ENCODE results near the gene SCARB1.

The SCARB1 gene

GRCh38 chr12:124745891-124746570 lies 117.6 kb downstream of the SCARB1 start (continued):
- peak; percentile 92 for TF ChIP-seq GLIS1 (tag by site-specific recombination; IDR thresholded peaks at IDR 0.05)
- no peak for TF ChIP-seq ZNF76 (tag by site-specific recombination; IDR thresholded peaks at IDR 0.05; ENCODE audit: borderline replicate concordance, low read depth)
- no peak; the same call in 1 of the 2 replicates for TF ChIP-seq GLI4 (tag by site-specific recombination; IDR thresholded peaks at IDR 0.05)
- no peak for TF ChIP-seq ZSCAN23 (tag by site-specific recombination; IDR thresholded peaks at IDR 0.05)
- no peak for TF ChIP-seq ZNF248 (tag by site-specific recombination; IDR thresholded peaks at IDR 0.05)
- TF ChIP-seq ZNF211 (tag by site-specific recombination; IDR thresholded peaks at IDR 0.05; ENCODE audit: low read depth): no peak
- TF ChIP-seq ZSCAN4 (tag by site-specific recombination; IDR thresholded peaks at IDR 0.05): no peak
- TF ChIP-seq ZNF629 (tag by site-specific recombination; IDR thresholded peaks at IDR 0.05): peak; percentile 70
- TF ChIP-seq ZNF26 (tag by site-specific recombination; IDR thresholded peaks at IDR 0.05): no peak
- peak; percentile 30; the same call in 1 of the 2 replicates for TF ChIP-seq ZNF423 (tag by site-specific recombination; IDR thresholded peaks at IDR 0.05)
- TF ChIP-seq ZNF416 (tag by site-specific recombination; IDR thresholded peaks at IDR 0.05): no peak
- no peak for TF ChIP-seq PRDM1 (tag by site-specific recombination; IDR thresholded peaks at IDR 0.05)
- no peak; the same call in 1 of the 2 replicates for TF ChIP-seq ZNF610 (tag by site-specific recombination; IDR thresholded peaks at IDR 0.05; ENCODE audit: borderline replicate concordance)
- TF ChIP-seq HIC1 (tag by site-specific recombination; IDR thresholded peaks at IDR 0.05): peak; percentile 83
- peak; percentile 84 for TF ChIP-seq KLF1 (tag by site-specific recombination; IDR thresholded peaks at IDR 0.05)
- no peak for TF ChIP-seq REPIN1 (tag by site-specific recombination; IDR thresholded peaks at IDR 0.05; ENCODE audit: low read depth)
- no peak for TF ChIP-seq ZNF48 (tag by site-specific recombination; IDR thresholded peaks at IDR 0.05)
- no peak for TF ChIP-seq HOXA7 (CRISPR knock-in tag; IDR thresholded peaks at IDR 0.05; ENCODE audit: borderline replicate concordance)
- no peak for TF ChIP-seq ZNF175 (tag by site-specific recombination; IDR thresholded peaks at IDR 0.05)
- TF ChIP-seq REST (tag by site-specific recombination; IDR thresholded peaks at IDR 0.05): no peak
- TF ChIP-seq RBAK (tag by site-specific recombination; IDR thresholded peaks at IDR 0.05): no peak
- TF ChIP-seq YY2 (tag by site-specific recombination; IDR thresholded peaks at IDR 0.05): no peak
- no peak for TF ChIP-seq CTCF (tag by site-specific recombination; IDR thresholded peaks at IDR 0.05)
- no peak for TF ChIP-seq ZNF148 (tag by site-specific recombination; IDR thresholded peaks at IDR 0.05; ENCODE audit: borderline replicate concordance)
- no peak for TF ChIP-seq ZNF571 (tag by site-specific recombination; IDR thresholded peaks at IDR 0.05)
- no peak for TF ChIP-seq ELK4 (IDR thresholded peaks at IDR 0.05; ENCODE audit: borderline replicate concordance, low read depth, low read length)
